SK-N-SH (cell line): Measurements from ENCODE around the gene NCBP2L. TPM values are rescaled to one million over a fixed set of nuclear protein-coding genes. Genes with fewer than 3 reads are reported as not detected.

ENCODE experiments used
- CTCF ChIA-PET: fragments of 300-600, 350-600 bp; formaldehyde crosslinking; extraction: SDS; loops from one replicate; lab custom pipeline; 2021; lab: Yijun Ruan, JAX
- POLR2A ChIA-PET: fragments of 350-600 bp; sonication (Branson Sonifier 250); formaldehyde crosslinking; extraction: SDS; loops from one replicate; lab custom pipeline; 2020; ENCODE audit warnings: antibody characterized with exemption, inconsistent platforms; lab: Yijun Ruan, JAX
- DNase-seq: peaks from one replicate; pipeline ENCODE4 v3.0.0; 2012
- H2AFZ ChIP-seq: fragments of 200-600 bp; sonication (generic); 2 replicates; pipeline ENCODE4 v1.8.1; 2016; ENCODE audit warnings: antibody characterized with exemption, mild to moderate bottlenecking, low read depth
- H3F3A ChIP-seq: fragments of 200-600 bp; sonication (generic); replicated peaks from 2 replicates; pipeline ENCODE3; 2016; ENCODE audit warnings: antibody characterized with exemption, mild to moderate bottlenecking; ENCODE audit not compliant: insufficient read depth
- H3K27ac ChIP-seq, 2 experiments: fragments of 200-500 bp in 1 of 2; fragments of 200-600 bp in 1 of 2; sonication (Bioruptor generic) in 1 of 2; sonication (generic), shearing (Covaris generic) in 1 of 2; 2 replicates each; pipeline versions ENCODE4 v1.5.1 to v1.6.1; 2014 to 2016; ENCODE audit warnings: low read depth in 2 of 2, inconsistent platforms in 1 of 2, low read length in 1 of 2, mild to moderate bottlenecking in 1 of 2, mixed read lengths in 1 of 2
- H3K27me3 ChIP-seq: fragments of 200-600 bp; sonication (generic), shearing (Covaris generic); 2 replicates; pipeline ENCODE4 v1.6.1; 2016; ENCODE audit warnings: mixed run types; ENCODE audit not compliant: insufficient read depth
- H3K36me3 ChIP-seq, 2 experiments: fragments of 200-500 bp in 1 of 2; fragments of 200-600 bp in 1 of 2; sonication (Bioruptor generic) in 1 of 2; sonication (generic) in 1 of 2; replicated peaks in 1 of 2; 2 replicates each; pipeline versions ENCODE3 to v1.5.1; 2014 to 2016; ENCODE audit warnings: low read length in 1 of 2, mild to moderate bottlenecking in 1 of 2; ENCODE audit not compliant: insufficient read depth in 2 of 2, control insufficient read depth in 1 of 2
- H3K4me1 ChIP-seq, 2 experiments: fragments of 200-500 bp in 1 of 2; fragments of 200-600 bp in 1 of 2; sonication (Bioruptor generic) in 1 of 2; sonication (generic), shearing (Covaris generic) in 1 of 2; 2 replicates each; pipeline versions ENCODE4 v1.5.1 to v1.6.1; 2014 to 2016; ENCODE audit warnings: low read depth in 1 of 2, low read length in 1 of 2, mixed run types in 1 of 2; ENCODE audit not compliant: insufficient read depth in 2 of 2, control insufficient read depth in 1 of 2
- H3K4me2 ChIP-seq: fragments of 200-600 bp; sonication (generic), shearing (Covaris generic); 2 replicates; pipeline ENCODE4 v1.6.1; 2017; ENCODE audit warnings: mixed run types
- H3K4me3 ChIP-seq, 2 experiments: fragments of 200-500 bp in 1 of 2; fragments of 200-600 bp in 1 of 2; sonication (Bioruptor generic) in 1 of 2; sonication (generic), shearing (Covaris generic) in 1 of 2; 2 replicates each; pipeline versions ENCODE4 v1.5.1 to v1.8.1; 2014 to 2016; ENCODE audit warnings: low read depth in 2 of 2, inconsistent platforms in 1 of 2, low read length in 1 of 2, mild to moderate bottlenecking in 1 of 2, mixed read lengths in 1 of 2, moderate library complexity in 1 of 2
- H3K79me2 ChIP-seq: fragments of 200-600 bp; sonication (generic); 2 replicates; pipeline ENCODE4 v1.8.1; 2017; ENCODE audit warnings: mild to moderate bottlenecking; ENCODE audit not compliant: insufficient read depth
- H3K9ac ChIP-seq: fragments of 200-600 bp; sonication (generic); 2 replicates; pipeline ENCODE4 v1.6.1; 2017; ENCODE audit warnings: mixed run types
- H3K9me2 ChIP-seq: fragments of 200-600 bp; sonication (generic); 2 replicates; pipeline ENCODE4 v1.6.1; 2017; ENCODE audit warnings: mixed run types
- H3K9me3 ChIP-seq: fragments of 200-600 bp; sonication (generic); 2 replicates; pipeline ENCODE4 v1.6.1; 2017; ENCODE audit warnings: mixed run types, mild to moderate bottlenecking, moderate library complexity
- H4K20me1 ChIP-seq: fragments of 200-600 bp; sonication (generic); 2 replicates; pipeline ENCODE4 v1.6.1; 2017; ENCODE audit warnings: mild to moderate bottlenecking, mixed run types; ENCODE audit not compliant: insufficient read depth
- CHD2 ChIP-seq: fragments of 150-350 bp; IDR thresholded peaks from 2 replicates; pipeline ENCODE4 v1.6.1; 2018; ENCODE audit warnings: low read length; ENCODE audit not compliant: partially characterized antibody
- ELF1 ChIP-seq: IDR thresholded peaks from 2 replicates; pipeline ENCODE4 v1.4.0; 2012
- EP300 ChIP-seq, 2 experiments: IDR thresholded peaks; 2 replicates each; pipeline versions ENCODE4 v1.4.0 to v1.6.1; 2012; ENCODE audit warnings: borderline replicate concordance in 1 of 2, low read depth in 1 of 2, low read length in 1 of 2
- EZH2phosphoT487 ChIP-seq: fragments of 200-600 bp; sonication (generic); IDR thresholded peaks from 2 replicates; pipeline ENCODE4 v1.6.1; 2017; ENCODE audit warnings: low read depth, mixed run types, mild to moderate bottlenecking, antibody characterized with exemption, moderate library complexity, borderline replicate concordance
- FOSL2 ChIP-seq: IDR thresholded peaks from 2 replicates; pipeline ENCODE4 v1.4.0; 2012; ENCODE audit warnings: low read depth, mild to moderate bottlenecking, moderate library complexity, borderline replicate concordance
- FOXJ3 ChIP-seq: sonication (generic); formaldehyde crosslinking; IDR thresholded peaks from 2 replicates; pipeline ENCODE4 v1.5.1; 2020; ENCODE audit warnings: mild to moderate bottlenecking, missing genetic modification reagents
- FOXM1 ChIP-seq: IDR thresholded peaks from 2 replicates; pipeline ENCODE4 v1.4.0; 2012; ENCODE audit warnings: low read depth, mild to moderate bottlenecking
- MEF2A ChIP-seq: IDR thresholded peaks from 2 replicates; pipeline ENCODE4 v1.4.0; 2012; ENCODE audit warnings: low read depth, borderline replicate concordance
- NFIC ChIP-seq: IDR thresholded peaks from 2 replicates; pipeline ENCODE4 v1.4.0; 2012; ENCODE audit warnings: borderline replicate concordance
- POLR2AphosphoS5 ChIP-seq: IDR thresholded peaks from 2 replicates; pipeline ENCODE4 v1.6.1; 2012; ENCODE audit warnings: low read depth, low read length
- RAD21 ChIP-seq: IDR thresholded peaks from 2 replicates; pipeline ENCODE4 v1.6.1; 2012; ENCODE audit warnings: mild to moderate bottlenecking, low read length
- RCOR1 ChIP-seq: fragments of 150-350 bp; IDR thresholded peaks from 2 replicates; pipeline ENCODE4 v1.6.1; 2017; ENCODE audit warnings: antibody characterized with exemption, low read length
- RFX5 ChIP-seq: IDR thresholded peaks from 2 replicates; pipeline ENCODE4 v1.6.1; 2012; ENCODE audit warnings: mild to moderate bottlenecking, improper control_type of control experiment, low read length
- RXRA ChIP-seq: IDR thresholded peaks from 2 replicates; pipeline ENCODE4 v1.4.0; 2012; ENCODE audit warnings: low read depth, mild to moderate bottlenecking, borderline replicate concordance
- TAF1 ChIP-seq: IDR thresholded peaks from 2 replicates; pipeline ENCODE4 v1.6.1; 2012; ENCODE audit warnings: low read depth, mild to moderate bottlenecking, low read length, moderate library complexity, borderline replicate concordance
- TCF12 ChIP-seq: IDR thresholded peaks from 2 replicates; pipeline ENCODE4 v1.4.0; 2012
- YY1 ChIP-seq: IDR thresholded peaks from 2 replicates; pipeline ENCODE4 v1.4.0; 2012; ENCODE audit warnings: low read depth, mild to moderate bottlenecking
- WGBS: methylation state at CpG from one replicate; pipeline ENCODE4 v1.1.6; 2017; ENCODE audit warnings: low lambda C conversion rate; 5-methylcytosine and 5-hydroxymethylcytosine counted together
- polyA plus RNA-seq, 3 experiments: library from polyadenylated mRNA; depleted of rRNA; stranded (reverse); fragments of >200 nt; gene quantifications; 2 replicates each; pipeline ENCODE4 v1.2.3, GENCODE V29; 2012
- TF ChIP-seq, protein P1 (sequence below): fragments of 150-350 bp; IDR thresholded peaks from 2 replicates; pipeline ENCODE4 v1.6.1; 2016; ENCODE audit warnings: mild to moderate bottlenecking, low read depth, low read length
- TF ChIP-seq, protein P2 (sequence below): IDR thresholded peaks from 2 replicates; pipeline ENCODE4; 2012
- TF ChIP-seq, protein P3 (sequence below): IDR thresholded peaks from 2 replicates; pipeline ENCODE4 v1.4.0; 2012; ENCODE audit warnings: low read depth, borderline replicate concordance
- TF ChIP-seq, protein P4 (sequence below): fragments of 150-350 bp; IDR thresholded peaks from 2 replicates; pipeline ENCODE4 v1.6.1; 2017; ENCODE audit warnings: antibody characterized with exemption, low read length, low read depth, borderline replicate concordance
- TF ChIP-seq, protein P5 (sequence below): fragments of 200-600 bp; sonication (generic); IDR thresholded peaks from 2 replicates; pipeline ENCODE4 v1.6.1; 2017; ENCODE audit warnings: antibody characterized with exemption, mild to moderate bottlenecking, moderate library complexity

The NCBP2L gene
- polyA plus RNA-seq, 1 of the 3 experiments (the other 2 are of a cell fraction): not detected

DNA sequence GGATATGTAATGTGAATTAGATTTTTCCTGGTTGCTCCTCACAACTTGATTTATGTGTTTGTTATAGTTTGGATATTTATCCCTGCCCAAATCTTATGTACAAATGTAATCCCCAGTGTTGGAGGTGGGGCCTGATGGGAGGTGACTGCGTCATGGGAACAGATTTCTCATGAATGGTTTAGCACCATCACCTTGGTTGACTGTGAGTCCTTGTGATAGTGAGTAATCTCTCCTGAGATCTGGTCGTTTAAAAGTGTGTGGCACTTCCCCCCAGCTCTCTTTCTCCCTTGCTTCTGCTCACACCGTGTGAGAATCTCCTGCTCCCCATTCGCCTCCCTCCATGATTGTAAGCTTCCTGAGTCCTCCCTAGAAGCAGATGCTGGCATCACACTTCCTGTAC is 50.3 kb downstream of the NCBP2L start (continued):
- TF ChIP-seq NFIC (no peak), ELF1 (no peak), EZH2phosphoT487 (no peak), RFX5 (no peak), MEF2A (no peak), FOXM1 (no peak)
- TF ChIP-seq, protein P1, sequence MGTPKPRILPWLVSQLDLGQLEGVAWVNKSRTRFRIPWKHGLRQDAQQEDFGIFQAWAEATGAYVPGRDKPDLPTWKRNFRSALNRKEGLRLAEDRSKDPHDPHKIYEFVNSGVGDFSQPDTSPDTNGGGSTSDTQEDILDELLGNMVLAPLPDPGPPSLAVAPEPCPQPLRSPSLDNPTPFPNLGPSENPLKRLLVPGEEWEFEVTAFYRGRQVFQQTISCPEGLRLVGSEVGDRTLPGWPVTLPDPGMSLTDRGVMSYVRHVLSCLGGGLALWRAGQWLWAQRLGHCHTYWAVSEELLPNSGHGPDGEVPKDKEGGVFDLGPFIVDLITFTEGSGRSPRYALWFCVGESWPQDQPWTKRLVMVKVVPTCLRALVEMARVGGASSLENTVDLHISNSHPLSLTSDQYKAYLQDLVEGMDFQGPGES: no peak
- TF ChIP-seq, protein P2, sequence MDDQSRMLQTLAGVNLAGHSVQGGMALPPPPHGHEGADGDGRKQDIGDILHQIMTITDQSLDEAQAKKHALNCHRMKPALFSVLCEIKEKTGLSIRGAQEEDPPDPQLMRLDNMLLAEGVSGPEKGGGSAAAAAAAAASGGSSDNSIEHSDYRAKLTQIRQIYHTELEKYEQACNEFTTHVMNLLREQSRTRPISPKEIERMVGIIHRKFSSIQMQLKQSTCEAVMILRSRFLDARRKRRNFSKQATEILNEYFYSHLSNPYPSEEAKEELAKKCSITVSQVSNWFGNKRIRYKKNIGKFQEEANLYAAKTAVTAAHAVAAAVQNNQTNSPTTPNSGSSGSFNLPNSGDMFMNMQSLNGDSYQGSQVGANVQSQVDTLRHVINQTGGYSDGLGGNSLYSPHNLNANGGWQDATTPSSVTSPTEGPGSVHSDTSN: no peak

DNA sequence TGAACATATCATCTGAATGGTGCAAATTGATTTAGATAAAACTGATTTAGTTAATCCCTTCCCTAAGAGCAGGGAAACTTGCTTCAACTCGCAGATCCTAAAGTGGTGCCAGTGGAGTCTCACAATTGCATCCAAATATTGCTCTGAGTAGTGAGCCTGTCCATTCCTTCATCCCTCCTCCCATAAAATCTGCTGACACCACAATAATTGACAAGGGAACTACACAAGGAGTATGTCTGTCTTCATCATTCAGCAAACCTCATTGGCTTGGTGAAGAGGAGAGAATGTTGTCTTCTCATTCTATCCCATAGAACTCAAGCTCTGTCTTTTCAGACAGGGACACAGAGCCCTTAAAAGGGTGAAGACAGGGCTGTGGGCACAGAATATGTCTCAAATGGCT is 52.3 kb downstream of the NCBP2L start:
- 9% methylated on average over 1 of the region's 1 CpG for WGBS
- H3K79me2 ChIP-seq: no peaks in the 10 kb centered on the region
- ChIA-PET CTCF (interaction anchor here (1.1 kb wide), 1 partner anchor 16 kb away, joined by 3 read pairs; no protein-coding TSS in a partner anchor), POLR2A (no interaction called here)
- H3K4me3 ChIP-seq: no peak overlapping the region
- H3K9me2 ChIP-seq: no peaks in the 10 kb centered on the region
- H3F3A ChIP-seq: no peaks in the 10 kb centered on the region
- TF ChIP-seq RXRA: no peak
- TF ChIP-seq POLR2AphosphoS5: no peak
- TF ChIP-seq TCF12: no peak
- TF ChIP-seq RFX5: no peak
- no peak for TF ChIP-seq YY1
- no peak for TF ChIP-seq FOXJ3 (CRISPR knock-in tag)
- no peak for TF ChIP-seq EP300 (IDR thresholded peaks at IDR 0.05; ENCODE audit: borderline replicate concordance in 1 of 2, low read depth in 1 of 2, low read length in 1 of 2)
- TF ChIP-seq FOSL2: no peak
- TF ChIP-seq, protein P1: no peak
- TF ChIP-seq ELF1: no peak
- TF ChIP-seq, protein P3, sequence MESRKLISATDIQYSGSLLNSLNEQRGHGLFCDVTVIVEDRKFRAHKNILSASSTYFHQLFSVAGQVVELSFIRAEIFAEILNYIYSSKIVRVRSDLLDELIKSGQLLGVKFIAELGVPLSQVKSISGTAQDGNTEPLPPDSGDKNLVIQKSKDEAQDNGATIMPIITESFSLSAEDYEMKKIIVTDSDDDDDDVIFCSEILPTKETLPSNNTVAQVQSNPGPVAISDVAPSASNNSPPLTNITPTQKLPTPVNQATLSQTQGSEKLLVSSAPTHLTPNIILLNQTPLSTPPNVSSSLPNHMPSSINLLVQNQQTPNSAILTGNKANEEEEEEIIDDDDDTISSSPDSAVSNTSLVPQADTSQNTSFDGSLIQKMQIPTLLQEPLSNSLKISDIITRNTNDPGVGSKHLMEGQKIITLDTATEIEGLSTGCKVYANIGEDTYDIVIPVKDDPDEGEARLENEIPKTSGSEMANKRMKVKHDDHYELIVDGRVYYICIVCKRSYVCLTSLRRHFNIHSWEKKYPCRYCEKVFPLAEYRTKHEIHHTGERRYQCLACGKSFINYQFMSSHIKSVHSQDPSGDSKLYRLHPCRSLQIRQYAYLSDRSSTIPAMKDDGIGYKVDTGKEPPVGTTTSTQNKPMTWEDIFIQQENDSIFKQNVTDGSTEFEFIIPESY: no peak
- TF ChIP-seq NFIC: no peak
- TF ChIP-seq CHD2: no peak
- no peak for TF ChIP-seq TAF1
- no peak for TF ChIP-seq RCOR1
- TF ChIP-seq, protein P4, sequence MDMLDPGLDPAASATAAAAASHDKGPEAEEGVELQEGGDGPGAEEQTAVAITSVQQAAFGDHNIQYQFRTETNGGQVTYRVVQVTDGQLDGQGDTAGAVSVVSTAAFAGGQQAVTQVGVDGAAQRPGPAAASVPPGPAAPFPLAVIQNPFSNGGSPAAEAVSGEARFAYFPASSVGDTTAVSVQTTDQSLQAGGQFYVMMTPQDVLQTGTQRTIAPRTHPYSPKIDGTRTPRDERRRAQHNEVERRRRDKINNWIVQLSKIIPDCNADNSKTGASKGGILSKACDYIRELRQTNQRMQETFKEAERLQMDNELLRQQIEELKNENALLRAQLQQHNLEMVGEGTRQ: no peak
- no peak for TF ChIP-seq RAD21
- TF ChIP-seq MEF2A: no peak
- TF ChIP-seq, protein P5, sequence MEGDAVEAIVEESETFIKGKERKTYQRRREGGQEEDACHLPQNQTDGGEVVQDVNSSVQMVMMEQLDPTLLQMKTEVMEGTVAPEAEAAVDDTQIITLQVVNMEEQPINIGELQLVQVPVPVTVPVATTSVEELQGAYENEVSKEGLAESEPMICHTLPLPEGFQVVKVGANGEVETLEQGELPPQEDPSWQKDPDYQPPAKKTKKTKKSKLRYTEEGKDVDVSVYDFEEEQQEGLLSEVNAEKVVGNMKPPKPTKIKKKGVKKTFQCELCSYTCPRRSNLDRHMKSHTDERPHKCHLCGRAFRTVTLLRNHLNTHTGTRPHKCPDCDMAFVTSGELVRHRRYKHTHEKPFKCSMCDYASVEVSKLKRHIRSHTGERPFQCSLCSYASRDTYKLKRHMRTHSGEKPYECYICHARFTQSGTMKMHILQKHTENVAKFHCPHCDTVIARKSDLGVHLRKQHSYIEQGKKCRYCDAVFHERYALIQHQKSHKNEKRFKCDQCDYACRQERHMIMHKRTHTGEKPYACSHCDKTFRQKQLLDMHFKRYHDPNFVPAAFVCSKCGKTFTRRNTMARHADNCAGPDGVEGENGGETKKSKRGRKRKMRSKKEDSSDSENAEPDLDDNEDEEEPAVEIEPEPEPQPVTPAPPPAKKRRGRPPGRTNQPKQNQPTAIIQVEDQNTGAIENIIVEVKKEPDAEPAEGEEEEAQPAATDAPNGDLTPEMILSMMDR: no peak
- H3K27ac ChIP-seq: no peak overlapping the region
- no peaks in the 10 kb centered on the region for H3K9me3 ChIP-seq
- no peaks in the 10 kb centered on the region for H3K4me1 ChIP-seq
- H3K36me3 ChIP-seq: no peaks in the 10 kb centered on the region
- H3K27me3 ChIP-seq: peaks cover 15% of the 10 kb centered on the region; the same call in 1 of the 2 replicates
- no peak overlapping the region for H3K4me2 ChIP-seq
- no peaks in the 10 kb centered on the region for H4K20me1 ChIP-seq
- no peak overlapping the region for H2AFZ ChIP-seq
- DNase-seq: no peak
- no peak overlapping the region for H3K9ac ChIP-seq
